Vagina (tissue), 2 donors: ENCODE measurements around the gene TRIM43B.
"Not testable (repeated sequence)": the region's sequence is repeated elsewhere in the genome, so short reads cannot be mapped to it uniquely, and the experiment has no call there.

Experiments
- POLR2A ChIP-seq, 2 donors: fragments of 450-650 bp; IDR thresholded peaks; one replicate each; pipeline ENCODE4 v1.6.1; 2017; ENCODE audit warnings: antibody characterized with exemption in 2 of 2, mild to moderate bottlenecking in 2 of 2, moderate library complexity in 2 of 2
- POLR2AphosphoS5 ChIP-seq, 2 donors: sonication (generic); formaldehyde crosslinking; IDR thresholded peaks; one replicate each; pipeline ENCODE4 v1.9.0; 2017; ENCODE audit warnings: antibody characterized with exemption in 2 of 2, mild to moderate bottlenecking in 2 of 2, low read depth in 1 of 2; ENCODE audit not compliant: insufficient read depth in 1 of 2
- TF ChIP-seq, protein P1 (sequence below), 3 experiments: fragments of 450-650 bp in 2 of 3; fragments of 200-600 bp in 1 of 3; sonication (generic) in 1 of 3; IDR thresholded peaks; one replicate each; pipeline ENCODE4 v1.5.1; 2017 to 2019; ENCODE audit warnings: antibody characterized with exemption in 3 of 3, mild to moderate bottlenecking in 2 of 3, moderate library complexity in 2 of 3

DNA sequence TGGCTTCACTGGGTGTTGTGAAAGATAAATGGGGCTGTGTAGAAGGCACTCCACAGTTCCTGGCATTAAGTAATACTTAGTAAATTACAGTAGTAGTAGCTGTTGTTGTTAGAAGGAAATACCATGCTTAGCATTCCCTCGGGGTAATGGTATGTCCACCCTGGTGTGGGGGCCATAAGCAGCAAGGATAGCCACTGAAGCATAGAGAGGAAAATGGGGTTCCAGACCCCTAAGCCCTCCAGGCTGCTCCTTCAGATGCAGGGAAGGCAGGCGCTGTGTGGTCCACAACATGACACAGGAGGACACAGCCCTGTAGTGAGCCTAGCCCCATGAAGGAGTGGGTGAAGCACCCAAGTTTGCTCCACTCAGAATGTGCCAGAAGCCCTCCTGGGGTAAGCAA is 50.6 kb downstream of the TRIM43B start:
- TF ChIP-seq, protein P1, sequence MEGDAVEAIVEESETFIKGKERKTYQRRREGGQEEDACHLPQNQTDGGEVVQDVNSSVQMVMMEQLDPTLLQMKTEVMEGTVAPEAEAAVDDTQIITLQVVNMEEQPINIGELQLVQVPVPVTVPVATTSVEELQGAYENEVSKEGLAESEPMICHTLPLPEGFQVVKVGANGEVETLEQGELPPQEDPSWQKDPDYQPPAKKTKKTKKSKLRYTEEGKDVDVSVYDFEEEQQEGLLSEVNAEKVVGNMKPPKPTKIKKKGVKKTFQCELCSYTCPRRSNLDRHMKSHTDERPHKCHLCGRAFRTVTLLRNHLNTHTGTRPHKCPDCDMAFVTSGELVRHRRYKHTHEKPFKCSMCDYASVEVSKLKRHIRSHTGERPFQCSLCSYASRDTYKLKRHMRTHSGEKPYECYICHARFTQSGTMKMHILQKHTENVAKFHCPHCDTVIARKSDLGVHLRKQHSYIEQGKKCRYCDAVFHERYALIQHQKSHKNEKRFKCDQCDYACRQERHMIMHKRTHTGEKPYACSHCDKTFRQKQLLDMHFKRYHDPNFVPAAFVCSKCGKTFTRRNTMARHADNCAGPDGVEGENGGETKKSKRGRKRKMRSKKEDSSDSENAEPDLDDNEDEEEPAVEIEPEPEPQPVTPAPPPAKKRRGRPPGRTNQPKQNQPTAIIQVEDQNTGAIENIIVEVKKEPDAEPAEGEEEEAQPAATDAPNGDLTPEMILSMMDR (IDR thresholded peaks at IDR 0.05): not testable (repeated sequence)
- not testable (repeated sequence) for TF ChIP-seq POLR2AphosphoS5 (IDR thresholded peaks at IDR 0.05; ENCODE audit: insufficient read depth in 1 of 2, low read depth in 1 of 2); POLR2A (IDR thresholded peaks at IDR 0.05)
